Dermis microvascular lymphatic vessel endothelial cell (primary cell): ENCODE measurements around the gene TAF4B. TPM values are rescaled to one million over a fixed set of nuclear protein-coding genes. Genes with fewer than 3 reads are reported as not detected.
"Not testable (repeated sequence)": the region's sequence is repeated elsewhere in the genome, so short reads cannot be mapped to it uniquely, and the experiment has no call there.

ENCODE experiments used
- DNase-seq, 2 donors: peaks; one replicate each; pipeline versions ENCODE4 v3.0.0 to v3.0.0-alpha.2; 2010; ENCODE audit warnings: low read depth in 2 of 2
- total RNA-seq: library from RNA; depleted of rRNA; stranded (reverse); fragments of >200 nt; gene quantifications from 2 replicates; pipeline ENCODE4 v1.2.1, GENCODE V29; 2014

TAF4B gene
- total RNA-seq, 1 donor from 2014 or later, result 1.8 TPM

DNA sequence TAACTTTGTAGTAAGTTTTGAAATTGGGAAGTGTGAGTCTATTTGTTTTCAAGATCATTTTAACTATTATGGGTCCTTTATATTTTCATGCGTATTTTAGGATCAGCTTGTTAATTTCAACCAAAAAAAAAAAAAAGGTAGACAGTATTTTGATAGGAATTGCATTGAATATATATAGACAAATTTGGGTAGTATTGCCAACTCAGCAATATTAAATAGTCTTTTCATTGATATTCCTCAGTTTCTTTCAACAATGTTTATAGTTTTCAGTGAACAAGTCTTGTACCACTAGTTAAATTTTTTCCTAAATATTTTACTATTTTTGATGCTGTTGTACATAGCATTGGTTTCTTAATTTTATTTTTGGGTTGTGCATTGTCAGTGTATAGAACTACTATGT is 149.9 kb downstream of the TAF4B start:
- DNase-seq, result no peak

DNA sequence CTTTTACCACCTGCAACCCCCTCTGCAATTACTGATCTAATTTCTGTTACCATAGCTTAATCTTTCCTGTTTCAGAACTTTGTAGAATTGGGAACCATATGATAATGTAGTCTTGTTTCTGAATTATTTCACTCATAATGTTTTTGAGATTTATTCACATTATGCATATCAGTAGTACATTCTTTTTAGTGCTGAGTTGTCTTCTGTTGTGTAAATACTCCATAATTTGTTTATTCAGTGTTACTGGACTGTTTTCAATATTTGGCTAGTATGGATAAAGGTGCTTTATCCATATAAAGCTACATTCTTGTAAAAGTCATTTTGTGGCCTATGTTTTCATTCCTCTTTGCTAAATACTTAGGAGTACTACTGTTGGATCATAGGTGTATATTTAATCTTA is 152.5 kb downstream of the TAF4B start:
- DNase-seq, result no peak

DNA sequence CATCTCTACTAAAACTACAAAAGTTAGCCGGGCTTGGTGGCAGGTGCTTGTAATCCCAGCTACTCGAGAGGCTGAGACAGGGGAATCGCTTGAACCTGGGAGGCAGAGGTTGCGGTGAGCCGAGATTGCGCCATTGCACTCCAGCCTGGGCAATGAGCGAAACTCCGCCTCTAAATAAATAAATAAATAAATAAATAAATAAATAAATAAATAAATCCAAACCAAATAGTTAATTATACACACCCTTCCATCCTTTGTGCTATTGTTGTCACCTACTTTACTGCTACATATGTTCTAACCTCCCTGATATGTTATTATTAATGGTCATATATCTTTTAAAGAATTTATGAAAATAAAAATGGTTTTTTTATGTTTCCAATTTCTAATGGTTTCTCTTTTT is 155.3 kb downstream of the TAF4B start:
- not testable (repeated sequence) for DNase-seq

DNA sequence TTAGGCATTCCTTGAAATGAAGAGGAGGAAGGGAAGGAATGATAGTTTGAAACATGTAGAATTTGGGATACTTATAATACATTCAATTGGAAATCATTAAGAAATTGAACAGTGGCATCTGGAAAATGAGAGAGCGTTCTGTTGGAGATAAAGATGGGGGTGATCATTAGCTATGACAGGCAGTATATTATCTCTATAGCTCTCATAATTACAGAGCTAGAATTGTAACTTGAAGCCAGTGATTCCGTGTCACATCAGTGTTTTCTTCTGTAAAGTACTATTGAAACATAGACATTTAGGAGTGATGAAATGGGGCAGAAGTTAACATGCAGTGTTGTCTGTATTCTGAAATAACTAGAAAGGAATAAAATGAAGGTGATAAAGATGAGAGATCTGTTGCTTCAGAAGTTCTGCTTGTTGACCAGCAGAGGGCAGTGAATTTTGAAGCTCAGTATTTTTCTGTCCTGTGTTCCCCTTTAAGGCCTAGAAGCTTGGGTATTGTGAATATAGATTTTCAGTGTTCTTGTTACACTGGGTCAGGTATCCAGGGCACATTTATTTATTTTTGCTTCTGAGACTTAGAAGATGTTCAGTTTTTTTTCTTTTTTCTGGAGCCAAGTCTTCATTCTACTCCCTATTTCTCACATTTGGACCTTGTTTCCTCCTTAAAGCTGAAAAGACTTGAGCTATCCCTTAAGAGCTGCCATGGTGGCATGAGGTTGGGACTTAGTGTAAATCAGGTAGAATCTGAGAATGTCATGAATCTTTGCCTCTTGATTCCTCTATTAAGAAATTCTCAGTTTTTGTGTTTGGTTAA is 157.4 kb downstream of the TAF4B start:
- peak; percentile 45 to 59 for DNase-seq

DNA sequence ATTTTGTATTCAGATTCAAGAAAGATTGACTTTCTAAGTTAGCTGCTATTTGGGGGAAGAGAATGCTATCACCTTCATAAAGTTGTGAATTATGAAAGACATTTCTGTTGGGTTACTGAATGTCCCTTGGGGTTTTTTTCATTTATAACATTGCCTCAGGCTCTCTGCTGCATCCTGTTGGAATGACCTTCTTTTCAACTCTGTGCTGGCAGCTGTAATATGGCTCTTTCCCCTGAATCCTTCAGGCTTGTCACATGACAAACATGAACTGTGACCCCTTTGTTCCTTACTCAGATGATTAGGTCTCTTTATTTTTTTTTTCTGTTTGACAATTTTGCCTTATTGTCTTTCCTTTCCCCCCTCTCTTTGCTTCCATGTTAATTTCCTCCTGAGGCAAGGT is 159.8 kb downstream of the TAF4B start:
- DNase-seq, result peak; percentile 66 to 84

DNA sequence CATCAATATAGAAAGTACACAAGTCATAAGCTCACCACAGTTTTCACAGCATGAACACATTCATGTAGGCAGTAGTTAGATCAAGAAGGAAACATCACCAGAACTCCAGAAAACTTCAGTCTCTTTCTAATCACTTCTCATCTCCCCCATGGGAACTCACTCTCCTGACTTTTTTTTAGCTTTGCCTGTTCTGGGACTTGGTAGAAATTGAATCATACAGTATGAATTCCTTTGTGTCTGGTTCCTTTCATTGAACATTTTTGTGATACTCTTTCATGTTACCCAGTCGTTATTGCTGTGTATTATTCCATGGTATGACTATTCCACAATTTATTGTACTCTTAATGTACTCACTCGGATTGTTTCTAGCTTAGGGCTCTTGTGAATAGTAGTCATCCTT is 160.2 kb downstream of the TAF4B start:
- DNase-seq, result peak in 1 of 2 donors; percentile 8

DNA sequence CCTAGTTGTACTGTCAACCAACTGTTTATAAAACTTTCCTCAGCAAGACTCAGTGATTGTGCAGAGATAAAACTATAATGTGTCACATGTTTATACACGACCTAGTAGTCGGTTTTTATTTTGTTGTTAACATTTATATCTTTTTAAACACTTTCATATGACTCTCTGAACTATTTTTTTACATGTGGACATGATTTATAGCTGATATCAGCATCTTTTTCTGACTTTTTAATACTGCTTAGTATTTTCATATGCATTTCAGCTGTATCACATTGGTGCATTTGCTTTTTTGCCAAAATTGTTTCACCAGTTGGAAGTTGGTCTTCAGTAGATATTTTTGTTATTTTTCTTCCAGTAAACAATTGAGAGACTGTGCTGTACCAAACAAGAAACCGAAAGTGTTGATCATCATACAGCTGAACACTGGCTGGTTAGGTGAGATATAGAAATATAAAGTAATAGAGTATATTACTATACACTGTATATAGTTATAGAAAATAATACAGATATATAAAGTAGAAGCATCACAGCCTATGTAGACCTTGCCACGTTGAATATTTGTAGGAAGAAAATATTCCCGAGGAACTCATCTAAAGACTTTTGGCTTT is 167.9 kb downstream of the TAF4B start:
- DNase-seq, result no peak

DNA sequence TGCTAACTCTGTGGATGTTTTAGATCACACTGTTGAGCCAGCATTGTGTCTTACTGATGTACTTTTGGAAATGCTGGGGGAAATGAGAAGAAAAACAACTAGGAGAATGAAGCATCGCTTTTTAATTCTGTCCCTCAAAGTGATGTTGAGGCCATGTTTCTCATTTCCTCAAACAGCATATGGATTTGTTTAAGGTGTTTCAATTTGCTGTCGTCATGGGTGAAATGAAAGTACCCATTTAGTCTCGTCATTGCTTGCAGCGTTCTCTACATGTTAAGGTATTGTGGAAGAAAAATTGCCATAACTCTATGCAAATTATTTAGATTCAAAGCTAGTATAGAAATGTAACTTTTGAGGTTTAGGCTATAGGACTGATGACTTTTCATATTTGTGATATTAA is 170.8 kb downstream of the TAF4B start:
- DNase-seq, result no peak

DNA sequence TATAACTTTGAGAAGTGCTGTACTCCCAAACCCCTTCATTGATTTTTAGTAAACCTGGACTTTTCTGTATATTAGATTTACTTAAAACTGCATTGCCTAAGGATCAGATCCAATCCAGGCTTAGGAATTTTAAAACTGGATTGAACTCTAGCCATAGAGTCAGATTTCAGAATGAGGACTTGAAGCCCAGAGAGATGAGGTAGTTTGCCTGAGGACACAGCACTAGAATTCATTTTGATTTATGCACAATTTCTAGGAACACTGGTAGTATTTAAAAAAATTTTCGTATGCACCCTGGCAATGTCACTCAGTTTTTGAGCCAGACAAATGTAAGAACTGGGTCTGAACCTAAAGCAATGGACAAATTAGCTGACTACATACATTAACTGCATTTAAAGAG is 177.2 kb downstream of the TAF4B start:
- DNase-seq, result no peak

DNA sequence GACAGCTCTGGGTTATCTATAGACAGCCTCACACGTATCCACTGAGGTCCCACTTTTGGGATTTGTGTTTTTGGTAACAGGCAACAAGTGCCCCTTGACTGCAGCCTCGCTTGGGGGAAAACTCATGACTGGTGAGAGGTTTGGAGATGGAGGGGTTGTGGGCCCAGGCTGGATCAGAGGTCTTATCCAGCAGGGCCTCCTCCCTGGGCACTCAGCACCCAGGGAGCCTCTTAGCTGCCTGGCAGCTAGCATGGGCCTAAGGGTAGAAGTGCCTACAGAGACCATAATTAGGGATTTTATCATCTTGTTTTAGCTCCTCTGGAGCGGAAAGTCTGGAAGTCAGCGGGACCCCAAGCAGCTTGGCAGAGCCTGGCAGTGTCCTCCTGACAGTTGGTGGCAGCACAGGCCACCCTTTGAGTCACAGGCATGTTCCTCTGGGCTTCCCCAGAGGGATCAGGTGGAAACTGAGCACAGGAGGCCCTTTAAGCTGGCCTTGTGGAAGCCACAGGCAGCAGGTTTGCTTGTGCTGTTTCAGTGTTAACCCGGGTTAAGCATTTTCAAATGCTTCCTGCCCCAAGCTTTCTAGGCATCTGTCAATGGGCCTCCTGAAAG is 179.1 kb downstream of the TAF4B start:
- peak; percentile 27 to 51 for DNase-seq

DNA sequence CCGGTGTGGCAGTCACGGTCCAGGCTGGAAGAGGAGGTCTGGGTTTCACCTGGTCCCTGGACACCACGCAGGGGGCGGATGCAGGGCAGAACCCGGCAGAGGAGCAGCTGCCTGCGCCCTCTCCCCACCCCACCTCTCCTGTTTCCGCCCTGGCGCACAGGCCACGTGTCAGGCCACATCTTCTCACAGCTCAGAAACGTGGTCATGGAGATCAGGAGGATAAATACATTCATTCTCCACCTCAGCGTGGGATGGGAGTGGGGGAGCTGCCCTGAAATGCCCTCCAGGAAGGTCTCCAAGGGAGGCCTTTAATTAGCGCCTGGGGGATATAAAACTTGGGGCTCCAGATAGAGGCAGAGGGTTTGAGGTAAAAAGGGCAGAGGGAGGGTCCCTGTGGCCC is 180.1 kb downstream of the TAF4B start:
- no peak for DNase-seq

DNA sequence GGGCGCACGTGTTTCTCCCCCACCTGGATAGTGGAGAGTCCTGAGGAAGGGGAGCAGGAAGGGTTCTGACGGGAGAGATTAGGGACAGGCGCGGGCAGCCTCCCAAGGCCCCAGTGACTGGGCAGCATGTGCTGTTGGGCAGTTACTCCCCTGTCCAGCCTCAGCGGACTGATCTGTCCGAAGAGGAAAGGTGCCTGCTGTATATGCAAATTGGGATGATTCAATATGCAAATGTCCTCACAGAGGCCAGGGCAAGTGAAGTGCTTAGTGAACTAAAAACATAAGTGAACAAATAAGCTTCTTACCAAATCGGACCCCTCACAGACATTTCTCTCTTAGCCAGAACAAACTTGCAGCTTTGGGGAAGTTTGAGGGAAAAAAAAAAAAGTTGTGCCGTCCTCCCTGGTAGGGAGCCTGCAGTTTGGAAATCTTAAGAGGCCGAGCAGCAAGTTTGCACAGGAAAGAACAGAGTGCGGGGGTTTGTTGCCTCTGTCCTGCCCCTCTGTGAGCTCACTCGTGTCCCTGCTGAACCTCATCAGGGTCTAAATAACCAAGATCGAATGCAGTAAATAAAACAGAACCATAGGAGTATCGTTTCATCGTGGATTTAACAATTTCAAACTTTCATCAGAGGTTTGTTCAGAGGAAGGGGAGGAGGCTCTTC is 180.7 kb downstream of the TAF4B start:
- DNase-seq, result no peak

DNA sequence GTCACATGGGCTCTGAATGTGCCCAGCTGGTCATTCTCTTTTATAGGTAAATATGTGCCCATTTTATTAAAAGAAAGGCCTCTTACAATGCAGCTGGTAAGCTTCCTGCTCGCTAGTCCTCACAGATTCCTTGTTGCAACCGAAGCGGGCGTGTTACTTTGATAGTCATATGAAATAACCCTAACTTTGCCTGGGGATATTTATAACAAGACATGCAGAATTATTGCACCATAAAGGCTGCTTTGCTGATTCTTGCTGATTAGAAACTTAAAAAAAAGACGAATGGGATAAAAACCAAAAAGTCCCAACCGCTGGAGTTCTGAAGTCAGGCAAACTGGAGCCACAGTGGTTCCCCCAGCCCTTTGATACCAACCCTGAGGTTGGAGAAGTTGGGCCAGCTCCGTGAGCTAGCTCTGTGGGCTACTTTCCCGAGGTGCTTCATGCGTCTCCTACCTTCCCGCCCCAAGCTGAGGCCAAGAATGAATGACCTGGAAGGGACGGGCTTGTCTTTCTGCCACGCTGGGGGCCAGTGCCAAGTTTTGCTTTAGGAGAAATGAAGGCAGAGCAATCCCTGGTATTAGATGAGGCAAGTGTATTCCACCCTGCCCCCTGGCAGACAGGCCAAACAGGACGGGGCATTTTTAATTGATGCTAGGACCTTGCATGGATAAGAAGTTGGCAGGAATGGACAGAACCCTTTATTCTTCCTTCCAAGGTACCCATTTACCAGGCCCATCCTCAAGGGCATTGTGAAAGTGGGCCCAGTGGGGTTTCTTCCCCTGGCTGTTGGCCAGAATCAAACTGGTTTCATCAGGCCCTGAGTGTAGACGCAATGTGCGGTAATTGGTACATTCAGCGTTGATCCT is 181.7 kb downstream of the TAF4B start:
- DNase-seq, result no peak

DNA sequence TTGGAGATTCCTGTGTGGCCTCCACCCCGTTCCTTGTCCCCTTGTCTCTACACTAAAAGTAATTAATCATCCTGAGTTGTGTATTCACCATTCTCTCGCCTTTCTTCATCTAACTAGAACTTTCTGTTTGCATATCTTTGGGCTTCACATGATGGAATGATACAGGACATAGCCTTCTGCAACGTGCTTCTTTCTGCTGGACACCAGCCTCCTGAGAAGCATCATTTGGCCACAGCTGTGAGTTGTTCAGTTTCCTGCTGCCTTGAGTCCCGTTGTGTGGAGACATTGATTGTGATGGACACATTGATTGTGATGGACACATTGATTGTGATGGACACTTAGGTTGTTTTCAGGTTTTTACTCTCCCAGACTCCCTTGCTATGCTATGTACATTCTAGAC is 182.8 kb downstream of the TAF4B start:
- no peak for DNase-seq

DNA sequence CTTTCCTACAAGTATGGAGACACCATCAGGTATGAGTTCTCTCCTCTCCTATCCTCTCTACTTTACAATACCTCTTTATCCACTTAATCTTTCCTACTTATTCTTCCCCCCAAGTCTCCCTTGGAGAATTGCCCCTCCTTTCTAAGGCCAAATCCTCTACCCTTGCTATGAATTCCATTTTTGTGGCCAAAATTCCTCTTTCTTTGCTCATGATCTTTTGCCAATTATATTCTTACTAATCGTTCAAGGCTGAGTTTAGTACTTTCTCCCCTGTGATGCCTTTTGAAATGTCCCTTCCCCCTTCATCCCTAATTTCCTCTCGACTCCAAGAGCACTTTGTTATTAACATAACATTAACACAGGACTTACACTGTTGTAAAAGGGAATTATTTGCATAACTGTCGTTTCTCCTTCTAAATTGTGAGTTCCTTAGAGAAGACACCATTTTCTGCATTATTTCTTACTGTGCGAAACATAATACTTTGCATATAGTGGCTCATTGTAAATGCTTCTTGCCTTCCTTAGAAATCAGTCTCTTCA is 188.7 kb downstream of the TAF4B start:
- DNase-seq, result no peak

DNA sequence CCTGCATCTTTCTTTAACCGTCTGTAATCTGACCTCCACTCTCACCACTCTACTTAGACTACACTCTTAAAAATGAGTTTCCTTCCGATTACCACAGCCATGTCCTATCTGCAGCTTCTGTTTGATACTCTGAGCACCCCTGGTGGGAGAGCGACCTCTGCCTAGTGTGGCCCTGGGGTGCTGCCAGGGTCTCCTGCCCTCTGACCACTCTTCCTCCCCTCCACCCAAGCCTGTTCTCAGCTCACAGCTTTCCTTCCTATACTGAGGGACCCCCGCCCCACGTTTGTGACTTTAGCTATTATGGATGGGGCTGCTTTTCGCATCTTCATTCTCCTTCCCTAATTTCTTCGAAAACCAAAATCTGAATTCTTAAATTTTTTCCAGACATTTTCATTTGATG is 189.4 kb downstream of the TAF4B start:
- DNase-seq, result no peak

DNA sequence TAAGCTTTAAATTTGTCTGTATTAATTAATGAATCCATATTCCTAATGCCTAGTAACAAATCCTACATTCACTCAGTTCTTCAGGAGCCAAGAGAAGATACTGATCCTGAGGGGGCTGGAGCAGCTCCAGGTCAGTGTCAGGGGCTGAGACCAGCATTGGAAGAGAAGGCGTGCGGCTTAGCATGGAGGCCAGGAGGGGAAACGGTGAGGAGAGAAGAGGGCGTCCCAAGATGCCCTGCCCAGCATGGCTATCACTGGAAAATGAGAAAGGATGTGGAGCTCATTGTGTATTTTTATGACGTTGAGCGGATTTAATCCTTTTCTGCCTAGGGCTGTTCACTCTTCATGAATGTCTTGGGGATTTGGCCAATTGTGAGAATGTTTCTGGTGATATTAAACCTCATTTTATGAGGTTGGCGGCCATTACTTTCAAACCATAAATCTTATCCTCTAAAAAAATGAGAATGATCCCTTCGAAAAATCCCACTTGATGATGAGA is 190.5 kb downstream of the TAF4B start:
- no peak for DNase-seq

DNA sequence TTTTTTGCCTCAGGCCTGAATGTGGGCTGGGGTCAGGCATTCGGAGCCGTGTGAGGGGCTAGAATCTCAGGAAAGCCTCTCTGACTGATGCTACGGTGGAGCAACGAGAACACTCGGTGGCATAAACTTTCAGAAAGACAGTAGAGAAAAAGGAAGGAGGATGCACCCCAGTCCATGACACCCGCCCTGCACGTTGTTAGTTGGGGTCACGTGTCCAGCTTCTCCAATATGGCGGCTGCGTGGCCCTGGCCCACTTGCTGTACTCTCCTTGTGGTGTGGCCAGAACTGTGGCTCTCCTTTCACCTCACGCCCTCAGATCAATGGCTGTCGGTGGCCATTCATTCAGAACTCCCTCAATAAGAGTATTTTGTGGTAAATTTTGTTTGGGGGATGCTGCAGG is 190.9 kb downstream of the TAF4B start:
- DNase-seq, result no peak

DNA sequence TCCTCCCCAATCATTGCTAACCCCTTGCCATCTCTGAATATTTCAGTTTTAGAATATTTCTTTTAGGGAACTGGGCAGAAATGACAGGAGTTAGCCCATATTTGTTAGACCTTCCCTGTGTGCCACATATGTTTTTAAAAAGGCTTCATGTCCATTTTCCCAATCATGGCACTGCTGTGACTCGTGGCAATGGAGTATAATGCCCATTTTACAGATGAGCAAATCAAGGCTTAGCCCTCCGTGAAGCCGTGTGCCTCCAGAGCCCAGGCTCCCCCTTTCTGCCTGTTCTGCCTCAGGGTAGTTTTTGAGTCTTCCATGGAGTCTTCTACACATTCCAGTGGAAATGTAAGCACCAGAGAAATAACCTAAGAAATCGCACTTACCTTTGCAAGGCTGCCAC is 192.0 kb downstream of the TAF4B start:
- no peak for DNase-seq

DNA sequence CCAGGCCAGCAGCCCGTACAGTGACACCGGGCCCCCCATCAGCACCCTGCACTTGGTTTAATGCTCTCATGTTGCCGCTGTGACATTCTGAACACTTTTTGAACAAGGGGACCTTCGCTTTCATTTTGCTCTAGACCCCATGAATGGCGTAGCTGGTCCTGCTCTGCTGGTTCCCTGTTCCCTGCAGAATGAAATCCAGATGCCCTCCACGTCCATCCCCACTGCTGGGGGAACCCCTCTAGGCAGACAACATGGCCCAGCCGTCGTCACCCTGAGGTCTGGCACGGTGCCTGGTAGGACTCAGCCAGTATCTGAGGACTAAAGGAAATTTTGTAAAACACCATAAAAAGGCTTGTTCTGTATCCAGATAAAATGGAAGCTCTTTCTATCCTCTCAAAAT is 193.5 kb downstream of the TAF4B start:
- DNase-seq, result no peak

DNA sequence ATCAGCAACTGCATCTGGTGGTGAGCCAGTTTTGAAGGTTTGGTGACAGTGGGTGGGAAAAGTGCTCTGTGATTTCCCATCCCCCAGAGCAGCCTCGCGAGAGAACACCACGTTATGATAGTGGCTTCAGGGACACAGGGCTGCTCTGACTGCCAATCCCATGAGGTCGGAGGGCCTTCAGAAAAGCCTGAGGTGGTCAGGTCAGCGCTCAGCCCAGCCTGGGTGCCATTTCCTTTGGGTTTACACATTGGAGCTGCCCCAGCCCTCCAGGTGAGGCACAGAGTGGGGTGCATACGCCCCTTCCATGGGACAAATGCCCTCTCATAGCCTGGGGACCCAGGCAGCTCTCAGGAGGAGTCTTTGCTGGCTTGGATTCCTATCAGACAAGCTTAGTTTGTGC is 195.3 kb downstream of the TAF4B start:
- DNase-seq, result no peak
